WTC11 (cell line): ENCODE measurements around the gene ADAM29.
"Not testable (repeated sequence)": the region's sequence is repeated elsewhere in the genome, so short reads cannot be mapped to it uniquely, and the experiment has no call there.

ENCODE experiments used
- CTCF ChIP-seq: fragments of 200-600 bp; IDR thresholded peaks from 2 replicates; pipeline ENCODE4 v1.8.0; 2022; ENCODE audit warnings: antibody characterized with exemption
- ESRRA ChIP-seq: sonication (generic); formaldehyde crosslinking; IDR thresholded peaks from 2 replicates; pipeline ENCODE4 v1.8.1; 2022; ENCODE audit warnings: mild to moderate bottlenecking, missing genetic modification reagents, borderline replicate concordance
- IRF2 ChIP-seq: sonication (generic); formaldehyde crosslinking; IDR thresholded peaks from 2 replicates; pipeline ENCODE4 v1.8.0; 2022; ENCODE audit warnings: low read depth, missing genetic modification reagents, borderline replicate concordance
- JUN ChIP-seq: sonication (generic); formaldehyde crosslinking; IDR thresholded peaks from 2 replicates; pipeline ENCODE4 v1.8.0; 2023; ENCODE audit warnings: mild to moderate bottlenecking, missing genetic modification reagents
- KAT7 ChIP-seq: sonication (generic); formaldehyde crosslinking; IDR thresholded peaks from 2 replicates; pipeline ENCODE4 v1.8.1; 2023; ENCODE audit warnings: missing genetic modification reagents, mild to moderate bottlenecking, borderline replicate concordance
- MAX ChIP-seq: sonication (generic); formaldehyde crosslinking; IDR thresholded peaks from 2 replicates; pipeline ENCODE4 v1.8.0; 2022; ENCODE audit warnings: mild to moderate bottlenecking, missing genetic modification reagents
- NR2C2 ChIP-seq: sonication (generic); formaldehyde crosslinking; IDR thresholded peaks from 2 replicates; pipeline ENCODE4 v1.8.0; 2022; ENCODE audit warnings: mild to moderate bottlenecking, missing genetic modification reagents
- SP1 ChIP-seq: sonication (generic); formaldehyde crosslinking; conservative IDR thresholded peaks from 2 replicates; pipeline ENCODE4 v1.8.1; 2022; ENCODE audit warnings: missing genetic modification reagents
- USF2 ChIP-seq: sonication (generic); formaldehyde crosslinking; IDR thresholded peaks from 2 replicates; pipeline ENCODE4 v1.8.1; 2023; ENCODE audit warnings: mild to moderate bottlenecking, missing genetic modification reagents, moderate library complexity
- ZNF232 ChIP-seq: sonication (generic); formaldehyde crosslinking; IDR thresholded peaks from 2 replicates; pipeline ENCODE4 v1.8.0; 2022; ENCODE audit warnings: mild to moderate bottlenecking, missing genetic modification reagents
- ZNF317 ChIP-seq: sonication (generic); formaldehyde crosslinking; IDR thresholded peaks from 2 replicates; pipeline ENCODE4 v1.8.1; 2023; ENCODE audit warnings: low read depth, mild to moderate bottlenecking, moderate library complexity, missing genetic modification reagents, borderline replicate concordance

- not testable (repeated sequence) for TF ChIP-seq USF2 (CRISPR knock-in tag); CTCF; JUN (CRISPR knock-in tag); ESRRA (CRISPR knock-in tag); KAT7; ZNF317; SP1 (CRISPR knock-in tag); MAX (CRISPR knock-in tag); IRF2 (CRISPR knock-in tag); ZNF232; NR2C2
These were observed 45.0 kb upstream of the ADAM29 start for GRCh38 chr4:174873146-174873545.
